Pulmonary artery endothelial cell (primary cell): Measurements from ENCODE around the gene LGR5. TPM values are rescaled to one million over a fixed set of nuclear protein-coding genes. Genes with fewer than 3 reads are reported as not detected.

Experiments used
- DNase-seq: peaks from one replicate; pipeline ENCODE4 v3.0.0-alpha.2; 2011; ENCODE audit warnings: low read depth, low spot score
- total RNA-seq: library from RNA; depleted of rRNA; stranded (reverse); fragments of >200 nt; gene quantifications from 2 replicates; pipeline ENCODE4 v1.2.3, GENCODE V29; 2014

Gene LGR5
- not detected in 2 replicates for total RNA-seq

GRCh38 chr12:71439613-71440344, at the start of gene LGR5:
Gene LGR5 (plus strand): TSS chr12:71439798. CDS start chr12:71440081, 283 bp downstream.
- no peak for DNase-seq

- peak; percentile 50 for DNase-seq
Measured at GRCh38 chr12:71392521-71393145, 47.0 kb upstream of the LGR5 start.

GRCh38 chr12:71393625-71394024, 46.0 kb upstream of the LGR5 start:
- no peak for DNase-seq

GRCh38 chr12:71397433-71397954, 42.1 kb upstream of the LGR5 start:
- DNase-seq, result no peak

GRCh38 chr12:71399197-71399596, 40.4 kb upstream of the LGR5 start:
- DNase-seq, result no peak

GRCh38 chr12:71400481-71400880, 39.1 kb upstream of the LGR5 start:
- DNase-seq, result peak; percentile 7

- no peak for DNase-seq
Measured at GRCh38 chr12:71405884-71406283, 33.7 kb upstream of the LGR5 start.

- DNase-seq, result no peak
Measured at GRCh38 chr12:71407732-71408131, 31.9 kb upstream of the LGR5 start.

- no peak for DNase-seq
Measured at GRCh38 chr12:71410844-71411243, 28.8 kb upstream of the LGR5 start.

GRCh38 chr12:71411635-71412034, 28.0 kb upstream of the LGR5 start:
- DNase-seq, result no peak

GRCh38 chr12:71415336-71416231, 24.0 kb upstream of the LGR5 start:
- no peak for DNase-seq

GRCh38 chr12:71417181-71417580, 22.4 kb upstream of the LGR5 start:
- DNase-seq, result no peak

- DNase-seq, result no peak
Measured at GRCh38 chr12:71420775-71421406, 18.7 kb upstream of the LGR5 start.

GRCh38 chr12:71425568-71426299, 13.9 kb upstream of the LGR5 start:
- no peak for DNase-seq

GRCh38 chr12:71426300-71427047, 13.1 kb upstream of the LGR5 start:
- DNase-seq, result no peak

- DNase-seq, result no peak
Measured at GRCh38 chr12:71430756-71431155, 8.8 kb upstream of the LGR5 start.

- no peak for DNase-seq
Measured at GRCh38 chr12:71431991-71432390, 7.6 kb upstream of the LGR5 start.

GRCh38 chr12:71432936-71433335, 6.7 kb upstream of the LGR5 start:
- DNase-seq, result no peak

GRCh38 chr12:71436696-71437095, 2.9 kb upstream of the LGR5 start:
- DNase-seq, result no peak
